Karpas-422 (cell line): Measurements from ENCODE around the gene TRMT61A. TPM values are rescaled to one million over a fixed set of nuclear protein-coding genes. Genes with fewer than 3 reads are reported as not detected.

Source experiments
- DNase-seq: peaks from one replicate; pipeline ENCODE4 v3.0.0-alpha.2; 2015
- H2AFZ ChIP-seq: fragments of 200-600 bp; sonication (generic); 2 replicates; pipeline ENCODE4 v1.6.1; 2014; ENCODE audit warnings: antibody characterized with exemption, low read length, mixed read lengths
- H3K27ac ChIP-seq: fragments of 200-600 bp; sonication (generic); 2 replicates; pipeline ENCODE4 v1.5.1; 2014; ENCODE audit warnings: mild to moderate bottlenecking, low read length, moderate library complexity
- H3K27me3 ChIP-seq: fragments of 200-600 bp; sonication (generic); 2 replicates; pipeline ENCODE4 v1.6.1; 2014; ENCODE audit warnings: low read length, mixed read lengths
- H3K36me3 ChIP-seq: fragments of 200-600 bp; sonication (generic); 2 replicates; pipeline ENCODE4 v1.6.1; 2014; ENCODE audit warnings: low read length, mixed read lengths; ENCODE audit not compliant: insufficient read depth
- H3K4me1 ChIP-seq: fragments of 200-600 bp; sonication (generic); 2 replicates; pipeline ENCODE4 v1.6.1; 2014; ENCODE audit warnings: mild to moderate bottlenecking, low read length, mixed read lengths
- H3K4me2 ChIP-seq: fragments of 200-600 bp; sonication (generic); 2 replicates; pipeline ENCODE4 v1.6.1; 2014; ENCODE audit warnings: low read length, low read depth, mild to moderate bottlenecking; ENCODE audit not compliant: poor library complexity, severe bottlenecking
- H3K4me3 ChIP-seq: fragments of 200-600 bp; sonication (generic); 2 replicates; pipeline ENCODE4 v1.5.1; 2014; ENCODE audit warnings: mild to moderate bottlenecking, antibody characterized with exemption, low read length, mixed read lengths
- H3K79me2 ChIP-seq: fragments of 200-600 bp; sonication (generic); 2 replicates; pipeline ENCODE4 v1.6.1; 2014; ENCODE audit warnings: mild to moderate bottlenecking, low read length, mixed read lengths
- H3K9ac ChIP-seq: fragments of 200-600 bp; sonication (generic); 2 replicates; pipeline ENCODE4 v1.6.0; 2014; ENCODE audit warnings: low read length
- H3K9me2 ChIP-seq: fragments of 200-600 bp; sonication (generic), shearing (Covaris generic); replicated peaks from 2 replicates; pipeline ENCODE4 v1.6.0; 2014; ENCODE audit warnings: mild to moderate bottlenecking, low read length, moderate library complexity; ENCODE audit not compliant: insufficient read depth
- H3K9me3 ChIP-seq: fragments of 300-700, 200-600 bp; sonication (generic); 2 replicates; pipeline ENCODE4 v1.6.1; 2014; ENCODE audit warnings: low read length, mixed read lengths
- H4K20me1 ChIP-seq: fragments of 200-600 bp; sonication (generic); 2 replicates; pipeline ENCODE4 v1.6.1; 2014; ENCODE audit warnings: mild to moderate bottlenecking, antibody characterized with exemption, low read length, low read depth; ENCODE audit not compliant: insufficient read depth
- total RNA-seq: library from RNA; depleted of rRNA; stranded (reverse); fragments of >200 nt; shearing (Covaris generic); gene quantifications from 2 replicates; pipeline ENCODE4 v1.2.3, GENCODE V29; 2014; ENCODE audit warnings: low replicate concordance

TRMT61A gene
- total RNA-seq, 1 experiment from 2014 or later, result 8.0 TPM

GRCh38 chr14:103492156-103492925 lies 36.7 kb upstream of the TRMT61A start:
- Histone ChIP-seq H3K9me3 (no peaks in the 10 kb centered on the region), H3K9ac (no peak overlapping the region), H3K9me2 (no peaks in the 10 kb centered on the region), H3K4me2 (no peak overlapping the region), H3K27ac (no peak overlapping the region), H3K4me3 (no peak overlapping the region), H3K79me2 (no peaks in the 10 kb centered on the region), H3K36me3 (peaks cover 40% of the 10 kb centered on the region; the same call in 1 of the 2 replicates), H2AFZ (no peak overlapping the region), H4K20me1 (no peaks in the 10 kb centered on the region), H3K4me1 (no peaks in the 10 kb centered on the region), H3K27me3 (no peaks in the 10 kb centered on the region)
- DNase-seq, result no peak

GRCh38 chr14:103495854-103496253 lies 33.1 kb upstream of the TRMT61A start:
- Histone ChIP-seq H3K9me2 (no peaks in the 10 kb centered on the region), H3K9me3 (no peaks in the 10 kb centered on the region), H3K27ac (no peak overlapping the region), H4K20me1 (no peaks in the 10 kb centered on the region), H3K4me2 (no peak overlapping the region), H2AFZ (no peak overlapping the region), H3K4me3 (no peak overlapping the region), H3K4me1 (peaks cover 3% of the 10 kb centered on the region; the same call in 1 of the 2 replicates), H3K27me3 (no peaks in the 10 kb centered on the region), H3K36me3 (peaks cover 43% of the 10 kb centered on the region; the same call in 1 of the 2 replicates), H3K9ac (no peak overlapping the region), H3K79me2 (peaks cover 10% of the 10 kb centered on the region)
- DNase-seq, result no peak

- Histone ChIP-seq H3K4me3 (no peak overlapping the region), H3K4me2 (no peak overlapping the region), H3K9me2 (no peaks in the 10 kb centered on the region), H3K9ac (no peak overlapping the region), H3K27ac (no peak overlapping the region), H3K36me3 (peaks cover 45% of the 10 kb centered on the region; the same call in 1 of the 2 replicates), H4K20me1 (no peaks in the 10 kb centered on the region), H3K4me1 (peaks cover 3% of the 10 kb centered on the region; the same call in 1 of the 2 replicates), H2AFZ (no peak overlapping the region), H3K27me3 (no peaks in the 10 kb centered on the region), H3K79me2 (peaks cover 20% of the 10 kb centered on the region), H3K9me3 (no peaks in the 10 kb centered on the region)
- no peak for DNase-seq
Observed at GRCh38 chr14:103496776-103497175, 32.2 kb upstream of the TRMT61A start.

DNA sequence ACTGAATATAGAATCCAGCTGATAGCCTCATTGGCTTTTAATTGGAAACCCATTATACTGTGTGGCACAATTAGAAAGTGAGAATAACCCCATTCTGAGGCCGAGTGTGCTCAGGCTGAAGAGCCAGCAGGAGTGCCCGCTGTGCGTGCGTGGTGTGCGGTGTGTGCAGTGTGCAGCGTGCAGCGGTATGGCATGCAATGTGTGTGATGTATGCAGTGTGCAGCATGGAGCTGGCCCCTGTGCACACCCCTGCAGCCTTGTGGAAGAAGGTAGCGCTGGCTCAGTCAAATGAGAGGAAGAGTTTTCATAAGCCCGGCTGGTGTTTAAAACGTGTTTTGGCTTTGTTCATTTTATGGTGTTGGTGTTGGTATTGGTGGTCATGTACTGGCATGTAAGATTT lies 29.3 kb upstream of the TRMT61A start:
- no peak overlapping the region for H3K9ac ChIP-seq
- H3K27ac ChIP-seq, result no peak overlapping the region
- H3K27me3 ChIP-seq, result no peaks in the 10 kb centered on the region
- peaks cover 24% of the 10 kb centered on the region for H3K79me2 ChIP-seq
- H3K36me3 ChIP-seq, result peaks cover 56% of the 10 kb centered on the region
- no peak overlapping the region for H3K4me2 ChIP-seq
- peaks cover 3% of the 10 kb centered on the region; the same call in 1 of the 2 replicates for H3K4me1 ChIP-seq
- no peak overlapping the region for H3K4me3 ChIP-seq
- no peak overlapping the region for H2AFZ ChIP-seq
- peak; percentile 48 for DNase-seq
- H3K9me3 ChIP-seq, result no peaks in the 10 kb centered on the region
- H4K20me1 ChIP-seq, result no peaks in the 10 kb centered on the region
- H3K9me2 ChIP-seq, result no peaks in the 10 kb centered on the region

DNA sequence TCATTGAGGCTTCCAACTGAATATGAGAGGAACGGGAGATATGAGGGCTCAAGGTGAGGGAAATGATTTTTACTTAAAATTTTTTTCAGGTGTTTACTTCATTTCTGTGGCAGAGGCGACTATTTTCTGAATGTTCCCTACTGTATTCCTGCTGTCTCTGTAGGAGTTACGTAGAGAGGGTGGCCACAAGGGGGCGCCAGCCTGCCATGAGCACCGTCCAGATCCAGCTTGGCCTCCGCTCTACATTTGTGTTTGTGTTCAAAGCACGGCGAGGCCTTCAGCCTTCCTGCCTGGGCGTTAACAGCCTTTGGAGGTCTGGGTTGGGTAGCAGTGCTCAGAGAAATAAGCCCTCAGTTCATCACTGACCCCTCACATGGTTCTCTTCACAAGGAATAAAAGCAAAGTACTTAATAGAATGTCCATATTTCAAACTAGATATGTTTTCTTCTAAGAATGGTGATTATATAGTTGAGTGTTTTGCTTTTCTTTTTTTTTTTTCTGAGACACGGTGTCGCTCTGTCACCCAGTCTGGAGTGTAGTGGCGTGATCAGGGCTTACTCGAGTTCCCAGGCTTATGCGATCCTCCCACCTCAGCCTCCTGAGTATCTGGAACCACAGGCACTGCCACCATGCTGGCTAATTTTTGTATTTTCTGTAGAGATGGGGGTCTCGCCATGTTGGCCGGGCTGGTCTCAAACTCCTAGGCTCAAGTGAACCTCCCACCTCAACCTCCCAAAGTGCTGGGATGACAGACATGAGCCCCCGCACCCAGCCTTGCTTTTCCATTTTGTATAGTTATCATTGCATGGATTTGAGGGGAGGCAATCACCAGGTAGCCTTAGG lies 28.6 kb upstream of the TRMT61A start:
- no peak overlapping the region for H3K4me2 ChIP-seq

DNA sequence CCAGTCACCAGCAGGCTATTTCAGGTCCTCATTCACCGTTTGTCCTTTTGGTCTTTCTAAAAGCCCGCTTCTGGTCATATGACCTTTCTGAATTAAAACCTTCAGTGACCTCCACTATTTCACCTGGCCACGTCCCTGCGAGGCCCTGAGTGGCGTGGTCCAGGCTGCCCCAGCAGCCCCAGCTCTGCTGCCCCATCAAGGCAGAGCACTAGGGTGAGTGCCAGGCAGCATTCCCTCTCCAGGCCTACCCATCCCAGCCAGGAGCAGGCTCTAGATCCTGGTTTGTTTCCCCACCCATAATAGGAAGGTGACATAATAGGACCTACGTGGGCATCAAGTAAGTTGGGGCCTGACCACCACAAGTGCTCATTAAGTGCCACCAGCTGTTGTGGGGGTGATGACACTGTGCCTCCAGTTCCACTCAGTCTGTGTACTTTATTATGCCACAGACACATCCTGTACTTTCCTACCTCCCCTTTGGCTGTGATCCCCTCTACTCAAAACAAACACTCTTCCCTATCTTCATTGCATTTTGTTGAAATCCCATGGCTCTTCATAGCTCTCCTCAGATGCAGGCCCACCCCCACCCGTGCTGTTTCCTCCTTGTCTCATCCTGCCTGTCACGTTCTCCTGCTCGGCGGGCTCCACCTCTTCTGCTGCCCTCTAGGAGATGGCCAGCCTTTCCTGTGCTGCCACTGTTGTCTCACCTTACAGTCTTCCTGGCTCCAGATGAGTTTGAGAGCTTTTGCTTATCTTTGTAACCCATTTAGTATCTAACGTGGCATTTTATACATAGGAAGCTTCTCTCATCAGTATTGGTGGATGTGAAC lies 27.7 kb upstream of the TRMT61A start:
- H3K36me3 ChIP-seq, result peaks cover 52% of the 10 kb centered on the region
- no peak overlapping the region for H3K27ac ChIP-seq
- DNase-seq, result no peak
- no peak overlapping the region for H3K4me3 ChIP-seq
- H3K9me2 ChIP-seq, result no peaks in the 10 kb centered on the region
- peaks cover 3% of the 10 kb centered on the region; the same call in 1 of the 2 replicates for H3K4me1 ChIP-seq
- H4K20me1 ChIP-seq, result no peaks in the 10 kb centered on the region
- H3K9me3 ChIP-seq, result no peaks in the 10 kb centered on the region
- H3K9ac ChIP-seq, result no peak overlapping the region
- no peaks in the 10 kb centered on the region for H3K27me3 ChIP-seq
- H2AFZ ChIP-seq, result no peak overlapping the region
- no peak overlapping the region for H3K4me2 ChIP-seq
- H3K79me2 ChIP-seq, result peaks cover 24% of the 10 kb centered on the region

More for the DNA sequence above, 28.6 kb upstream of the TRMT61A start:
- Histone ChIP-seq H3K9ac (no peak overlapping the region), H3K27me3 (no peaks in the 10 kb centered on the region), H3K9me3 (no peaks in the 10 kb centered on the region), H3K9me2 (no peaks in the 10 kb centered on the region), H4K20me1 (no peaks in the 10 kb centered on the region), H3K79me2 (peaks cover 24% of the 10 kb centered on the region), H3K36me3 (peaks cover 54% of the 10 kb centered on the region), H3K4me1 (peaks cover 3% of the 10 kb centered on the region; the same call in 1 of the 2 replicates), H3K4me3 (no peak overlapping the region), H3K27ac (no peak overlapping the region), H2AFZ (no peak overlapping the region)
- DNase-seq, result peak; percentile 95

- H4K20me1 ChIP-seq, result no peaks in the 10 kb centered on the region
- H3K9me2 ChIP-seq, result no peaks in the 10 kb centered on the region
- H3K36me3 ChIP-seq, result peaks cover 50% of the 10 kb centered on the region
Observed at GRCh38 chr14:103501921-103502669, 26.9 kb upstream of the TRMT61A start.

More at GRCh38 chr14:103501921-103502669, 26.9 kb upstream of the TRMT61A start:
- no peak for DNase-seq
- H3K4me3 ChIP-seq, result no peak overlapping the region
- peaks cover 24% of the 10 kb centered on the region for H3K79me2 ChIP-seq
- H3K9ac ChIP-seq, result no peak overlapping the region
- H3K4me1 ChIP-seq, result peaks cover 3% of the 10 kb centered on the region; the same call in 1 of the 2 replicates
- no peak overlapping the region for H3K4me2 ChIP-seq
- H3K27me3 ChIP-seq, result no peaks in the 10 kb centered on the region
- H3K9me3 ChIP-seq, result no peaks in the 10 kb centered on the region
- no peak overlapping the region for H3K27ac ChIP-seq
- H2AFZ ChIP-seq, result no peak overlapping the region
